GM18499 (cell line): Measurements from ENCODE around the gene TEX36.
"Not testable (repeated sequence)": the region's sequence is repeated elsewhere in the genome, so short reads cannot be mapped to it uniquely, and the experiment has no call there.

Source experiments
- ATAC-seq: cut with Tn5 transposase; IDR thresholded peaks from one replicate; pipeline ENCODE4 v1.9.1; 2021; ENCODE audit warnings: moderate number of reproducible peaks; ENCODE audit not compliant: insufficient read depth, unreplicated experiment

TEX36 gene, protein sequence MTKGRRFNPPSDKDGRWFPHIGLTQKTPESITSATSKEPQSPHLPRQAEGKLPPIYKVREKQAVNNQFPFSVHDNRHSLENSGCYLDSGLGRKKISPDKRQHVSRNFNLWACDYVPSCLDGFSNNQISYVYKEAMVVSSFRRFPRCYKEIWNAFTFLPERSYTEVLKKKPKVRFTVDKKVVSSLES

DNA sequence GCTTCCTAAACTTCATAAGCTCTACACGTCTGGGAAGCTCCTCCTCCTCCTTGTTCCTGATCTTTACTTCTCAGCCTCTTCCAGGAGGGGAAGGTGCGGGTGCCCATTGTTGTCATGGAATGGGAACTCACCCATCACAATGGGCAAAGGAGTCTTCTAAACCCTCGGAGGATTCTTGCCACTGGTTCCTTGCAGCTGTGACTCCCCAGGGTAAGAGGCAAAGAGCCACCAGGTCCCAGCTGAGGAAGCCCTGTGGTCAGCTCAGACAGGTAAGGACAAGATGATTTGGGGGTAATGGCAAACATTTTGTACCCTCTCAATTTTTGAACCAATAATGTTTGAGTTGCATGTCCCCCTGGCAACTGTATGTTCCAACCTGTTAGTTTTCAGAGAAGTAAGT, at the start of gene TEX36:
TSS of gene TEX36 (minus strand) at position 101 of the 400 bp plus-strand sequence. CDS start 174 bp downstream, outside the sequence.
- no peak for ATAC-seq

DNA sequence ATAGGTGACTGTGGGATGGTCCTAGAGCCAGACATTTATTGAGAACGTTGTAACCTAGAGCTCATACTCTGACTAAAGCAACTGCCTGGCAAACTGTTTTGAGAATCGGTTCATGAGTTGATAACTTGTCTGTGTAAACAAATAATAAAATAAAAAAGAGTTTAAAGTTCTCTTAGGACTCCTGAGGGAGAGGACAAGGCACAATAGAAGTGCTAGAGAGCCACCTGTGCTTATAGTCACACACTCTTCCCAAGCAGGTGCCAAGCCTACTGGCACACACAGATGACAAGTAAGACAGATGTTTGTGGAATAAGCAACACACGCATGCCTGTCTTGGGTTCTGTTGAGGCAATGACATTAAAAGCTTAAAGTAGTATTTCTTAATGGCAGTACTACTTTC, 44.5 kb upstream of the TEX36 start:
- no peak for ATAC-seq

DNA sequence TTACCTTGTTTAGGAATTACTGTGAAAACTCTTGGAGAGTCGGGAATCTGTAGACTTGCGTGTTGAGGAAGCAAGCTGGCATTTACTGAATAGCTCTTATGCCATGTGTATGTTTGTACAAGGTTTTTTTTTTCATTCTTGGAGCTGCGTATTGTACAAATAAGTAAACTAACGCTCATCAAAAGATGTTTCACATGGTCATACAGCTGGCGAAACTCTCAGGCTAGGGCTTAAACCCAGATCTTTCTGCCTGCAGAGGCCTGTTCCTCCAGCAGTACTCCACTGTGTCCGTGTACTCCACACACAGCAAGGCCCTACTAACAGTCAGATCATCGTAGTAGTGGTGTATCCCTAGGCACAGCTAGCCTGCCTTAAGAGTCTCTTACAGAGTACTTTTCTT, 44.0 kb upstream of the TEX36 start:
- no peak for ATAC-seq

DNA sequence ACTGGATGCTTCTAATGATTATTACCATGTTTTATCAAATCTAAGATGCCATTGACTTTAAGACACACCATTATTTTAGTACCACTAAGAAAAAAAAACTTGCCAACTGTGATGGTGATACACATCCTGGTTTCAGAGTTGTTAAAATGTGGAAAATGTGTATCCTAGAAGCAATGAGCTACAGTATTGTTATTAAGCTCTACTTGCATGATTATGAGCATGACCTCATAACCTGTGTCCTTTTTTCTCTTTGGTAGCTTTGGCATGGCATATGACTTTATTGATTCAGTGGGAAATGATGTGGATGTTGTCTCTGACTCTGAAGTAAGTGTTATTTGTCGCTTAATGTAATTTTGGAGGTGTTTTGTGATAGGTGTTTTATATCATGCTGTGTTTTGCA, 39.8 kb upstream of the TEX36 start:
- ATAC-seq: no peak

DNA sequence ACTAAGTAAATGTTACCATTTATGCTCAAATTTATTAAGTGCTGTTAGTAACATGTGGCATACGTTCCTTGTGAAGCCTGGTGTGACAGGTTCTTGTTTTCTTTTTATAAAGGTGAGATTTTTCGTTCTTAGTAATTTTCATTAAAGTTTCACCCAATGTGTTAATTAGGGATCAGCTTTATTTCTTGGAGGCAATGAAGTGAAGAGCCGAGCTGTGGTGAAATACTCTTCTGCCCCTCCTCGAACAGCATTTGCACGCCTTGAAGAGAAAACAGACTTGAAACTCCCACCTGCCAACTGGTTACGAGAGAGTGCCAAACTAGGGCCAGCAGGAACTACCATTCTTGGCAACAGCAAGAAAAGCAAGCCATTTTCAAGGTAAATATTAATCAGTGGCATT, 38.1 kb upstream of the TEX36 start:
- no peak for ATAC-seq

GRCh38 chr10:125720002-125720382, 37.0 kb upstream of the TEX36 start:
- no peak for ATAC-seq

GRCh38 chr10:125719173-125720001, 36.4 kb upstream of the TEX36 start, which contains the start of gene EDRF1:
TSS of gene EDRF1 (plus strand) at chr10:125719709. CDS start at chr10:125719808, 99 bp downstream.
- peak; percentile 93 for ATAC-seq

GRCh38 chr10:125714728-125715127, 31.8 kb upstream of the TEX36 start:
- ATAC-seq: not testable (repeated sequence)

GRCh38 chr10:125711110-125711750, 28.3 kb upstream of the TEX36 start:
- no peak for ATAC-seq

- no peak for ATAC-seq
These were observed 26.9 kb upstream of the TEX36 start for GRCh38 chr10:125709553-125710474.

- ATAC-seq: no peak
These were observed 26.1 kb upstream of the TEX36 start for GRCh38 chr10:125708971-125709503.

GRCh38 chr10:125707541-125708468, 24.8 kb upstream of the TEX36 start:
- no peak for ATAC-seq

GRCh38 chr10:125700355-125700911, 17.5 kb upstream of the TEX36 start:
- ATAC-seq: no peak

DNA sequence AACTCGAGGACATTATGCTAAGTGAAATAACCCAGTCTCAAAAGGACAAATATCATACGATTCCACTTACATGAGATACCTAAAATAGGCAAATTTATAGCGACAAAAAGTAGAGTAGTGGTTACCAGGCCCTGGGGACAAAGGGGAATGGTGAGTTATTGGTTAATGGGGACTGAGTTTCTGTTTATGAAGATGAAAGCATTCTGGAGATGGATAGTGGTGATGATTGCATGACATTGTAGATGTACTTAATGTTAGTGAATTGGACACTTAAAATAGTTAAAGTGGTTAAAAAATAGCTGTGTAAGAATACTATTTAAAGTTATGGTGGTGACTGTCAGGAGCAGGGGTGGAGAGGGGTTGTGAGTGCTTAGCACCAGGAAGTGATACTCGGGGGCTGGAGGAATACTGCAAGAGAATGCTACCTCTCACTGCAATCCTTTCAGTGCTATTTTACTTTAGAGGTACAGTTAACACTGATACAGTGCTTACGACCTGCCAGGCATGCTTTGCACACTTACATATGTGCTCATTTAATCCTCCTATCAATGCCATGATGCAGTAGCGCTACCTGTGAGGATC, 16.7 kb upstream of the TEX36 start:
- no peak for ATAC-seq

GRCh38 chr10:125698481-125698998, 15.6 kb upstream of the TEX36 start:
- no peak for ATAC-seq

- not testable (repeated sequence) for ATAC-seq
These were observed 13.9 kb upstream of the TEX36 start for GRCh38 chr10:125696884-125697283.

GRCh38 chr10:125694883-125695282, 11.9 kb upstream of the TEX36 start:
- no peak for ATAC-seq

DNA sequence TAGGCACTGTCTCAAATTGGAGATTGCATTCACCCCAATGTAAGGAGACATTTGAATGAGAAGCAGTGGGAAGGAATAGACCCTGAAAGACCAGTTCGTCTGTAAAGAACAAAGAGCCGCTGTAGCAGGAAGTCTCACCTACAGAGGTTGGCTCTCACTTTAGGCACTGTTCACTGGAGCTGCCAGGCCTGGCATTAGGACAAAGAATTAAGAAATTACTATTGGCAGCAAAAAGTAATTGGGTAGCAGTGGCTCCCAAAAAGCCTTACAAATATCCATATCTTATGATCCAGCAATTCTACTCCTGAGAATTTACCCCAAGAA, 10.5 kb upstream of the TEX36 start:
- ATAC-seq: no peak
